ENCODE data around the gene BBS12. TPM values are rescaled to one million over a fixed set of nuclear protein-coding genes. Genes with fewer than 3 reads are reported as not detected.

Gene BBS12
- total and polyA plus RNA-seq, 9 of the 15 experiments (the other 6 are each of a cell fraction or from before 2014, with no cell fraction given): 2.7 to 6.5 (median 3.3) TPM

DNA sequence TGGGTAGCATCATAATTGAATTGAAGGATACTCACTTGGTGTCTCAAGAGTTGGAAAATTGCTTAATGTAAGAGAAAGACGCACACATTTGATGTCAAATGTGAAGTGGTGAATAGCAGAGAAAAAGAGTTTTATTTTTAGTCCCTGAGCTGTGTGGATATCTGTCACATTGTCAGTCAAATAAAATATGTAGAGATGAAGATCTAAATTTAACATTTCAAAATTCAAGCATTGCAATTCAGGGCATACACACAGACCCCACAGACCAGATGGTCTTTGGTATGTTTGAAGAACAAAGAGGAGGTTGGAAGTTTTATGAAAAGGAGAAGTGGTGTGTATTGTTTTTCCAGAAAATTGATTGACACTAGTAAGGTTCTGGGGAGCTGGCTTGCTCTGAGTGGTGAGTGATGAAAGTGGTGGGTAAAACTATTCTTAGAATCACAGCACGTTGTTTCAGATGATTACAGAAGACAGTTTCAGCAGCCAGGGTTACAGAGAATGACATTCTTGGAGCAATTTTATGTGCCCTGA, 44.9 kb upstream of the BBS12 start:
- ATAC-seq (peak; percentile 72), DNase-seq (ENCODE audit: extremely low read depth in 1 of 4, low spot score in 3 of 4) (peak in 1 of 4 experiments; percentile 27), FAIRE-seq (peak; percentile 44)
- no TSS peak for BruUV-seq (replicated peaks)
- H3K9me1 ChIP-seq (ENCODE audit: control insufficient read depth, insufficient read depth, low read length): no peaks in the 10 kb centered on the region
- H2AFZ ChIP-seq (ENCODE audit: low read depth, low read length): peak overlapping the region; percentile 66
- intact Hi-C loops (cut with micrococcal nuclease) (no loop called here), in situ Hi-C loops (cut with MboI) (no loop called here)
- no peak overlapping the region for H3K4me2 ChIP-seq (ENCODE audit: insufficient read depth, low read length)
- no peaks in the 10 kb centered on the region for H3K27me3 ChIP-seq (ENCODE audit: control insufficient read depth in 2 of 2, insufficient read depth in 2 of 2, low read length in 2 of 2)
- WGBS (ENCODE audit: insufficient coverage, low coverage, missing lambda C conversion rate): 7% methylated on average over 2 of the region's 2 CpGs
- no peaks in the 10 kb centered on the region for H4K20me1 ChIP-seq (replicated peaks; ENCODE audit: control insufficient read depth, insufficient read depth, low read length)
- H3K27ac ChIP-seq (ENCODE audit: extremely low read depth, low read depth, low read length): peak overlapping the region; percentile 9; the same call in 1 of the 3 replicates
- POLR2A ChIA-PET: interaction anchor here (0.6 kb wide), 1 partner anchor 12 kb away, joined by 4 read pairs; no protein-coding TSS in a partner anchor
- H3K9ac ChIP-seq (ENCODE audit: insufficient read depth in 1 of 2, low read depth in 2 of 2, low read length in 2 of 2): no peak overlapping the region
- H3K4me3 ChIP-seq: no peak overlapping the region
- H3K79me2 ChIP-seq (ENCODE audit: control insufficient read depth, insufficient read depth, low read length): no peaks in the 10 kb centered on the region
- H3K4me1 ChIP-seq (replicated peaks in 1 of 2; ENCODE audit: control insufficient read depth in 2 of 2, insufficient read depth in 2 of 2, low read length in 2 of 2): peaks cover 4 to 28% of the 10 kb centered on the region in 2 experiments; a peak in 4 of 5 replicates
- no peaks in the 10 kb centered on the region for H3K9me3 ChIP-seq (replicated peaks; ENCODE audit: control insufficient read depth, insufficient read depth, low read depth, low read length)
- CTCF ChIA-PET (ENCODE audit: low intra/inter-chr PET ratio): no interaction called here
- no peaks in the 10 kb centered on the region for H3K36me3 ChIP-seq (ENCODE audit: control insufficient read depth, insufficient read depth, low read length)
- no peak for TF ChIP-seq ZFPM2 (CRISPR knock-in tag; IDR thresholded peaks at IDR 0.05)
- no peak for TF ChIP-seq ZNF561 (CRISPR knock-in tag; conservative IDR thresholded peaks at IDR 0.05)
- TF ChIP-seq ZNF217 (CRISPR knock-in tag; IDR thresholded peaks at IDR 0.05): no peak
- peak; percentile 82 for TF ChIP-seq SPI1 (IDR thresholded peaks at IDR 0.05; ENCODE audit: borderline replicate concordance, low read depth, low read length)
- 0 out of 2 replicates have a peak, but pooled peaks have one; percentile 21 for TF ChIP-seq ZBTB40 (IDR thresholded peaks at IDR 0.05)
- no peak for TF ChIP-seq ZBTB40 (CRISPR knock-in tag; IDR thresholded peaks at IDR 0.05)
- no peak for TF ChIP-seq SAFB2 (IDR thresholded peaks at IDR 0.05; ENCODE audit: borderline replicate concordance, low read depth, low read length, severe bottlenecking)
- TF ChIP-seq ZNF584 (CRISPR knock-in tag; IDR thresholded peaks at IDR 0.05; ENCODE audit: low read depth): 0 out of 2 replicates have a peak, but pooled peaks have one; percentile 65
- no peak for TF ChIP-seq ATF1 (CRISPR knock-in tag; IDR thresholded peaks at IDR 0.05)
- no peak for TF ChIP-seq ATF1 (tag; IDR thresholded peaks at IDR 0.05)
- peak; percentile 11; the same call in 1 of the 2 replicates for TF ChIP-seq NFRKB (IDR thresholded peaks at IDR 0.05; ENCODE audit: low read depth)
- TF ChIP-seq CTBP1 (IDR thresholded peaks at IDR 0.05; ENCODE audit: borderline replicate concordance): peak; percentile 26; the same call in 1 of the 2 replicates
- peak; percentile 52; the same call in 1 of the 2 replicates for TF ChIP-seq TEAD4 (IDR thresholded peaks at IDR 0.05; ENCODE audit: low read length)
- no peak for TF ChIP-seq TEAD4 (CRISPR knock-in tag; IDR thresholded peaks at IDR 0.05; ENCODE audit: borderline replicate concordance)

All from K562 (cell line).